Right cardiac atrium (tissue), 5 donors: ENCODE measurements around the gene PRR30. TPM values are rescaled to one million over a fixed set of nuclear protein-coding genes. Genes with fewer than 3 reads are reported as not detected.
"Not testable (repeated sequence)": the region's sequence is repeated elsewhere in the genome, so short reads cannot be mapped to it uniquely, and the experiment has no call there.

Experiments used
- ATAC-seq, 2 donors: fragments of 200-7000 bp; cut with Tn5 transposase; one replicate each; pipeline versions ENCODE4 v1.8.0 to v1.9.1; 2020; ENCODE audit warnings: moderate library complexity in 2 of 2, mild to moderate bottlenecking in 1 of 2
- DNase-seq, 3 donors: peaks; one replicate each; pipeline ENCODE4 v3.0.0-alpha.2; 2020
- H3K27ac ChIP-seq: one replicate; pipeline ENCODE4 v1.5.1; 2013; ENCODE audit warnings: mild to moderate bottlenecking, low read length, control low read depth, moderate library complexity
- H3K27me3 ChIP-seq: one replicate; pipeline ENCODE4 v1.6.1; 2013; ENCODE audit not compliant: control insufficient read depth, insufficient read depth
- H3K4me1 ChIP-seq: one replicate; pipeline ENCODE4 v1.6.1; 2013; ENCODE audit warnings: low read length; ENCODE audit not compliant: control insufficient read depth, insufficient read depth
- H3K4me3 ChIP-seq: one replicate; pipeline ENCODE4 v1.5.1; 2013; ENCODE audit warnings: low read length, control low read depth
- H3K9me3 ChIP-seq: one replicate; pipeline ENCODE4 v1.6.1; 2013; ENCODE audit warnings: low read length; ENCODE audit not compliant: control insufficient read depth
- WGBS: extraction: QIAGEN DNeasy Blood & Tissue Kit; methylation state at CpG from one replicate; pipeline ENCODE4 v1.1.7; 2013; 5-methylcytosine and 5-hydroxymethylcytosine counted together
- intact Hi-C, 4 donors: fragments of 100-400 bp; cut with DNase I; formaldehyde crosslinking; loops; one replicate each; pipeline versions ENCODE4 v1.11.0 to v1.14.0; 2022 to 2023
- polyA plus RNA-seq: library from polyadenylated mRNA; stranded (reverse); fragments of 200-250 nt; gene quantifications from one replicate; pipeline ENCODE4 v1.2.3, GENCODE V29; 2013
- total RNA-seq, 4 donors: library from RNA; stranded (reverse); fragmentation: NEBNext Ultra II Directional; extraction: Animal tissue kit (Norgen Biotek cat#: 25700); gene quantifications; one replicate each; pipeline ENCODE4 v1.2.1, GENCODE V29; 2021
- donor health status: healthy with polysubstance abuse.
- donor health status: DM: no; HTN: yes; CAD: no.
- donor health status: DM: no; HTN: no; CAD: no.
- donor health status: DM: no; HTN: yes; CAD: no; lungs with severe emphysema.
- donor health status: DM: yes; HTN: yes; CAD: no.

Gene PRR30
- total and polyA plus RNA-seq, 5 donors = not detected

DNA sequence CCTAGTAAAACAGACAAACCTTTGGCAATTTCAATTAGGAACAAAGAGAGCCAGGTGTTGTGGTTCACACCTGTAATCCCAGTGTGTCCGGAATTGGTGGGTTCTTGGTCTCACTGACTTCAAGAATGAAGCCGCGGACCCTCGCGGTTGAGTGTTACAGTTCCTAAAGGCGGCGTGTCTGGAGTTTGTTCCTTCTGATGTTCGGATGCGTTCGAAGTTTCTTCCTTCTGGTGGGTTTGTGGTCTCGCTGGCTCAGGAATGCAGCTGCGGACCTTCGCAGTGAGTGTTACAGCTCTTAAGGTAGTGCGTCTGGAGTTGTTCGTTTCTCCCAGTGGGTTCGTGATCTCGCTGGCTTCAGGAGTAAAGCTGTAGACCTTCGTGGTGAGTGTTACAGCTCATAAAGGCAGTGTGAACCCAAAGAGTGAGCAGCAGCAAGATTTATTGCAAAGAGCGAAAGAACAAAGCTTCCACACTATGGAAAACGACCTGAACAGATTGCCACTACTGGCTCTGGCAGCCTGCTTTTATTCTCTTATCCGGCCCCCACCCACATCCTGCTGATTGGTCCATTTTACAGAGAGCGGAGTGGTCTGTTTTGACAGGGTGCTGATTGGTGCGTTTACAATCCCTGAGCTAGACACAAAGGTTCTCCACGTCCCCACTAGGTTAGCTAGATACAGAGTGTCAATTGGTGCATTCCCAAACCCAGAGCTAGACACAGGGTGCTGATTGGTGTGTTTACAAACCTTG, 28.4 kb downstream of the PRR30 start:
- not testable (repeated sequence) for H3K9me3 ChIP-seq, H3K27ac ChIP-seq, H3K4me3 ChIP-seq, H3K27me3 ChIP-seq, H3K4me1 ChIP-seq, ATAC-seq
- 85% methylated on average over 24 of the region's 24 CpGs for WGBS
- intact Hi-C loops = loop anchor here in 1 of 4 donors (5.0 kb wide), 1 partner anchor 77 kb away; no protein-coding TSS in a partner anchor
- DNase-seq = peak in 1 of 3 donors; percentile 11

DNA sequence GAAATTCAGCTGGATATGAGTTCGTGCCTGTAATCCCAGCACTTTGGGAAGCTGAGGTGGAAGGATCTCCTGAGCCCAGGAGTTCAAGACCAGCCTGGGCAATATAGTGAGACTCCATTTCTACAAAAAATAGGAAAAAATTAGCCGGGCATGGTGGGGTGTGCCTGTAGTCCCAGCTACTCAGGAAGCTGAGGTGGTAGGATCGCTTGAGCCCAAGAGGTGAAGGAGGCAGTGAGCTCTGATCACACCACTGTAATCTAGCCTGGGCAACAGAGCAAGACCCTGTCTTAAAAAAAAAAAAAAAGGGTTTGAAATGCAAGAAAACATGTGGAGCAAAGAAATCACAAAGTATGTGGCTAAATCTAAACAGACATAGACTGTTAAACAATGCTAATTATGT, 30.1 kb downstream of the PRR30 start:
- intact Hi-C loops = no loop called here
- WGBS = 93% methylated on average over 3 of the region's 3 CpGs
- DNase-seq = no peak
- Histone ChIP-seq H3K9me3 (no peaks in the 10 kb centered on the region), H3K4me3 (no peak overlapping the region), H3K4me1 (no peaks in the 10 kb centered on the region), H3K27me3 (no peaks in the 10 kb centered on the region), H3K27ac (no peak overlapping the region)
- no peak for ATAC-seq

DNA sequence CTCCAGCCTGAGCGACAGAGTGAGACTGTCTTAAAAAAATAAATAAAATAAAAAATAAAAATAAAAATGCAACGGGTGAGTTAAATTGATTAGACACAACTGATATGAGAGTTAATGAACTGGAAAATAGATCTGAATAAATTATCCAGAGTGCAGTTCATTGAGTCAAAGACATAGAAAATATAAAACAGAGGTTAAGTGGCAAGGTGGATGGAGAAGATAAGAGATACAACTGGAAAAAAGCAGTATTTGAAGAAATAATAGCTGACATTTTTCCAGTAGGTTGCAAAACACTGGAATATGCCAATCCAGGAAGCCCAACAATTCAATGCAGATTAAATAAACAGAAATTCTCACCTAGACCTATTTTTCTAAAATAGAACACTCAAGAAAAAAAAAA, 31.0 kb downstream of the PRR30 start:
- H3K27me3 ChIP-seq = no peaks in the 10 kb centered on the region
- ATAC-seq (no peak), DNase-seq (no peak)
- intact Hi-C loops = no loop called here
- H3K27ac ChIP-seq = no peak overlapping the region
- 78% methylated on average over 2 of the region's 2 CpGs for WGBS
- H3K9me3 ChIP-seq = no peaks in the 10 kb centered on the region
- no peak overlapping the region for H3K4me3 ChIP-seq
- no peaks in the 10 kb centered on the region for H3K4me1 ChIP-seq

- Histone ChIP-seq H3K4me1 (no peaks in the 10 kb centered on the region), H3K27ac (no peak overlapping the region), H3K27me3 (no peaks in the 10 kb centered on the region), H3K4me3 (no peak overlapping the region), H3K9me3 (no peaks in the 10 kb centered on the region)
- WGBS = 71% methylated on average over 3 of the region's 3 CpGs
- ATAC-seq (no peak), DNase-seq (no peak)
- intact Hi-C loops = no loop called here
Measured at GRCh38 chr2:27105981-27106380, 33.2 kb downstream of the PRR30 start.

- no peak for ATAC-seq
- Histone ChIP-seq H3K4me3 (no peak overlapping the region), H3K27me3 (no peaks in the 10 kb centered on the region), H3K27ac (no peak overlapping the region), H3K4me1 (no peaks in the 10 kb centered on the region), H3K9me3 (no peaks in the 10 kb centered on the region)
- intact Hi-C loops = no loop called here
- peak in 1 of 3 donors; percentile 10 for DNase-seq
- 76% methylated on average over 5 of the region's 5 CpGs for WGBS
Measured at GRCh38 chr2:27102329-27102728, 36.9 kb downstream of the PRR30 start.

- no peaks in the 10 kb centered on the region for H3K4me1 ChIP-seq
- DNase-seq (peak in 1 of 3 donors; percentile 6), ATAC-seq (no peak)
- no peak overlapping the region for H3K27ac ChIP-seq
- no peak overlapping the region for H3K4me3 ChIP-seq
- no peaks in the 10 kb centered on the region for H3K9me3 ChIP-seq
- intact Hi-C loops = no loop called here
- WGBS = 86% methylated on average over 10 of the region's 10 CpGs
- no peaks in the 10 kb centered on the region for H3K27me3 ChIP-seq
Measured at GRCh38 chr2:27100036-27100435, 39.2 kb downstream of the PRR30 start.

DNA sequence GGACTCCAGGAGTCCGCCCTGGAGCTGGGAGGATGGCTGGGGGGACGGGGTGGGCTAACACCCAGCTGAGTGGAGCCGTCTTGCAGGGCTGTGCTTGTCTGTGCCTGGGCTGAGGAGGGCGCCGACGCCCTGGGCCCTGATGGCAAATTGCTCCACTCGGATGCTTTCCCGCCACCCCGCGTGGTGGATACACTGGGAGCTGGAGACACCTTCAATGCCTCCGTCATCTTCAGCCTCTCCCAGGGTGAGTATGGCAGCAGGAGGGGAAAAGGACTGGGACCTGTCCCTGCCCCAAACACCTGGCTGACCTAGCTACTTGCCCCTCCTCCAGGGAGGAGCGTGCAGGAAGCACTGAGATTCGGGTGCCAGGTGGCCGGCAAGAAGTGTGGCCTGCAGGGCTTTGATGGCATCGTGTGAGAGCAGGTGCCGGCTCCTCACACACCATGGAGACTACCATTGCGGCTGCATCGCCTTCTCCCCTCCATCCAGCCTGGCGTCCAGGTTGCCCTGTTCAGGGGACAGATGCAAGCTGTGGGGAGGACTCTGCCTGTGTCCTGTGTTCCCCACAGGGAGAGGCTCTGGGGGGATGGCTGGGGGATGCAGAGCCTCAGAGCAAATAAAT, 39.8 kb downstream of the PRR30 start:
- intact Hi-C loops = loop anchor here (2.0 to 10.0 kb wide), 4 partner anchors 91 to 185 kb away; partner anchors contain the start of gene TRIM54 (in 3 of the 4)
- Histone ChIP-seq H3K4me3 (no peak overlapping the region), H3K27me3 (no peaks in the 10 kb centered on the region), H3K27ac (no peak overlapping the region), H3K9me3 (no peaks in the 10 kb centered on the region), H3K4me1 (no peaks in the 10 kb centered on the region)
- DNase-seq (peak in 1 of 3 donors; percentile 36), ATAC-seq (no peak)
- 91% methylated on average over 19 of the region's 19 CpGs for WGBS

DNA sequence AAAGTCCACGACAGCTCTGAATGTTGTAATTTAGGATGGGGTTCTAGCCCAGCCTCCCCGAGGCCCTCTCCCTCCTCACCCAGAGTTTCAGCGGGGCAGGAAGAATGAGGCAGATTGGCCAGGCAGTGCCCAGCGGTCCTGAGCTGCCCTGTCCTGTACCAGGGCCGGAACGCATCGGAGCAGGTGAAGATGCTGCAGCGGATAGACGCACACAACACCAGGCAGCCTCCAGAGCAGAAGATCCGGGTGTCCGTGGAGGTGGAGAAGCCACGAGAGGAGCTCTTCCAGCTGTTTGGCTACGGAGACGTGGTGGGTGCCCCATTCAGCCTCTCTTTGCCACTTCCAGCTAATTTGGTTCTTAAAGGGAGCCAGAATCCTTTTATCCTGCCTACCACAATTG, 41.9 kb downstream of the PRR30 start:
- intact Hi-C loops = loop anchor here (5.0 to 10.0 kb wide), 3 partner anchors 95 to 187 kb away; partner anchors contain the start of gene TRIM54 (in 3 of the 4)
- WGBS = 89% methylated on average over 14 of the region's 14 CpGs
- Histone ChIP-seq H3K4me3 (no peak overlapping the region), H3K27ac (no peak overlapping the region), H3K27me3 (no peaks in the 10 kb centered on the region), H3K4me1 (no peaks in the 10 kb centered on the region), H3K9me3 (no peaks in the 10 kb centered on the region)
- DNase-seq (peak in 1 of 3 donors; percentile 18), ATAC-seq (no peak)

DNA sequence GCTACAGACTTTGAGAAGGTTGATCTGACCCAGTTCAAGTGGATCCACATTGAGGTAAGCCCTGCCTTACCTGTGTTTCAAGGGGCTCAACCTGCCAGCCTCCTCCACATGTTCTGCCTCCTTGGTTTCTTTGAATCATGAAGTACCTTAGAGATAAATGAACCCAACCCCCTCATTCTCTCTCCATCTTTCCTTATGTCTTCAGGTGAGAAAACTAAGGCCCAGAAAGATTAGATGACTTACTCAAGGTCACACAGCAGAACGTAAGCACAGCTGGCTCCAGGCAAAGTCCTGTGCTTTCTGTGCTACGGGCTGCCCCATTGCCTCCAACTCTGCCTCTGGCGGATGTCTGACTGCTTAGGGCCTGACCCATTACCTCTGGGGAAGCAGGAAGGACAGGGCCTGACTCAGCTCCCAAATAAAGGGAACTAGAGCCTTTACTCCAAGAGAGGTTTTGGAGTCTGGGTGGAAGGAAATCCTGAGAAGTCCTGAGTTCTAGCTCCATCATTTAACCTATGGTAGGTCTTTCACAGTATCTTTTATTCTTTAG, 42.4 kb downstream of the PRR30 start:
- H3K4me1 ChIP-seq = no peaks in the 10 kb centered on the region
- no peak for ATAC-seq
- 67% methylated on average over 3 of the region's 3 CpGs for WGBS
- peak in 1 of 3 donors; percentile 45 for DNase-seq
- H3K9me3 ChIP-seq = no peaks in the 10 kb centered on the region
- H3K4me3 ChIP-seq = no peak overlapping the region
- no peaks in the 10 kb centered on the region for H3K27me3 ChIP-seq
- no peak overlapping the region for H3K27ac ChIP-seq
- intact Hi-C loops = loop anchor here (5.0 to 10.0 kb wide), 3 partner anchors 95 to 188 kb away; partner anchors contain the start of gene TRIM54 (in 3 of the 4)

GRCh38 chr2:27095745-27096651, 43.2 kb downstream of the PRR30 start:
- H3K4me1 ChIP-seq = no peaks in the 10 kb centered on the region
- H3K4me3 ChIP-seq = peak overlapping the region; percentile 41
- WGBS = 24% methylated on average over 18 of the region's 18 CpGs
- DNase-seq = peak; percentile 68 to 85 (median 78)
- H3K27ac ChIP-seq = no peak overlapping the region
- H3K9me3 ChIP-seq = no peaks in the 10 kb centered on the region
- ATAC-seq = peak; percentile 80 to 83
- no peaks in the 10 kb centered on the region for H3K27me3 ChIP-seq
- intact Hi-C loops = loop anchor here (5.0 to 10.0 kb wide), 3 partner anchors 96 to 189 kb away; partner anchors contain the start of gene TRIM54 (in 3 of the 4)
